Measurements from ENCODE around the gene ENPP3. TPM values are rescaled to one million over a fixed set of nuclear protein-coding genes. Genes with fewer than 3 reads are reported as not detected.
A peak's percentile ranks its signal among the peaks of the same experiment; 100 is the strongest.

Gene ENPP3
- 0.54 TPM for total RNA-seq

DNA sequence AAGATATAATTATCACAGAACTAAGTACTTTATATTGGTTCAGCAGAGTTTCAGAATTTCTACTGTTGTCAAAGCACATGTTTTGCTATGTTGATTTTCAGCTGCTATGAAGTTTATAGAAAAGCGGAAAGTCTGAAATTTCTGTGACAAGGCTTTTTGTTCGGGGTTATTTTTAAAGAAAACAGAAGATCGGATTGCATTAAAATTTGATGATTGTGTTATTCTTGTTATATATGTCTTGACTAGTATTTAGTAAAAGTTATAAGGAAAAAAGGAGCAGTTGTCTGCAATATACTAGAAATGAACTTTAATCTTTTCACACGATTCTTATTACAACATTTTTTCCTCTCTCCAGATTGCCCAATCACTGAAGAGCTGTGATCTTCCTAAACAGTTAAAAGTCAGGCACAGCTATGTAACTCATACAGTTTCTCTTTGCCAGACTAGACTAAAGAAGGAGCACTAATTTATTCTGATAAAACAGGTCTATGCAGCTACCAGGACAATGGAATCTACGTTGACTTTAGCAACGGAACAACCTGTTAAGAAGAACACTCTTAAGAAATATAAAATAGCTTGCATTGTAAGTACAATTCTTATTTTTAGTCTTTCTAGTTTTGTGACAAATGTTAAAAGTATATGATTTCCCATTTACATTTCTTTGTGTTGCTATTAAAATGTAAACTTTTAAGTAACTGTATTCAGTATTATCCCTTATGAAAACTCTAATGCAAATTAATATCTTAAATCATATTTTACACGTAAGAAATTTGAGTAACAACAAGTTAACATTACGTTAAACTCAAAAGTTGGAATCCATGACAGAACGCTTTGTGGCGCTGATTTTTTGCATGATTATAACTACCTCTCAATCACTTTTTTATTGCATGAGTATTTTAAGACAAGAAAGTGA lies at the start of gene ENPP3:
Gene ENPP3 (plus strand): TSS at position 423 of the 913 bp plus-strand sequence. CDS start 83 bp downstream, at position 506.
- no peak for DNase-seq (ENCODE audit: low read depth in 2 of 3, low spot score in 2 of 3)

DNA sequence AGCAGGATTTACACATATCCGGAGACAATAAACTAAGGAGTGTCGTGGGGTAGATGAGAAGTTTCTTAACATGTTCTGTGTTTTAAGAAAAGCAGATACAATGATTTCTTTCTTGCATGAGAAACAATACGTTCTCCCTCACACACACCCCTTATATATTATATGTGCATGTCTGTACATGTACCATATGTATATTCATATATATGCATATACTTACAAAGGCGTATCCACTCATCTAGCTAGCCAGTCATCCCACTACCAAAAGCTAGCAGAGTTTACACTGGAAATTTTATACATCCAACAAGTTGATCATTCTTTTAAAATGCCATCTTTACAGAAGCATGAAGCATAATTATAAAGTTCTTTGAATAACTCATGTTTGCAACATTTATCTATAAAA lies 49.2 kb upstream of the ENPP3 start:
- no peak for DNase-seq (ENCODE audit: low read depth in 2 of 3, low spot score in 2 of 3)

DNA sequence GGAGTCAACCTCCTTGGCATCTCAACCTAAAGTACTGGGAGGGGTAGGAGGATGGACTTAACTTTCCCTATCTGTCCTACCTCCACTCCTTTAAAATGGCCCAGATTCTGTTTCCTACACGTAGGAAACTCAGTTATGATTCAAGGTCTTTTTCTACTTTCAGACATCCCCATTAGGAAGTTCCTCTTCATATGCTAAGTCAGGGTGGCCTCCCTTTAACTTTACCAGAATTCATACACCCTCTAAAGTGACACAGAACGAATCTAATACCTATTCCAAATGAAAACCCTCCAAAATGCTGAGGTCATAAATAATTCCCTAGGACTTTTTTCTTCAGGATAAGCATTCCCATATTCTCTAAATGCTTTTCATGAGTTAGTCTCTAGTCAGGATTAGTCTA lies 48.5 kb upstream of the ENPP3 start:
- DNase-seq (ENCODE audit: low read depth in 2 of 3, low spot score in 2 of 3): no peak

DNA sequence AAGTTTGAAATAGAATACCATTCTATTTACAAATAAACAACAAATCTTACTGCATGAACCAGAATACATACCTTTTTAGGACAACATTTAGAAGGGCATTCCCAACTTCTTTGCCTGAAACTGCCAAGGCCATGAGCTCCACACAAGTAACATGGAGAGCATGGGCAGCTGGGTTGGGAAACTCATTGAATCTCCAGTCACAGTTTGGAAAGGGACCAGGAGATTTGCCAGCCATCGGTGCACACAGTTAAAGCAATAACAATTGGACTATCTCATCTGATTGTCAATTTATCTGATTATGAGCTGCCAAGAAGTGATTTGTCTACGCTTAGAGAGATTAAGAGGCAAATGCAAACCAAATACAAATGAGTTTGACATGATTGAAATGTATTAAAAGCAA lies 44.2 kb upstream of the ENPP3 start:
- no peak for DNase-seq (ENCODE audit: low read depth in 2 of 3, low spot score in 2 of 3)

DNA sequence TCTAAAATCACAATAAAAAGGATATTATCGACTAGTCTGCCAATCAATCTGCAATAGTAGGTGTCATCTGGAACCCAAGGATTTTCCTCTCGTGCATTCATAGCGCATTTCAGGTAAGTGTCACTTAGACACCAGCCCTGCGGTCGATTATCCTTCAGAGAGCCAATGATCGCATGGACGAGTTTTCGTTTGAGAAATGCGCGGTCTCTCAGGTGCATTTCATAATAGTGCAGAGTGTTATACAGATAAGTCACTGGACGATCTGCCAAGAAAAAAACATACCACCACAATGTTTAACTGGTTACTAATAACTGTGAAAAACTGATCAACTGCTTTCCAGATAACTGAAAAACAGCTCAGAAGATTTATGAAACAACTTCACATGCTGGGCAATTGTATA lies 43.0 kb upstream of the ENPP3 start:
- DNase-seq (ENCODE audit: low read depth in 2 of 3, low spot score in 2 of 3): no peak

DNA sequence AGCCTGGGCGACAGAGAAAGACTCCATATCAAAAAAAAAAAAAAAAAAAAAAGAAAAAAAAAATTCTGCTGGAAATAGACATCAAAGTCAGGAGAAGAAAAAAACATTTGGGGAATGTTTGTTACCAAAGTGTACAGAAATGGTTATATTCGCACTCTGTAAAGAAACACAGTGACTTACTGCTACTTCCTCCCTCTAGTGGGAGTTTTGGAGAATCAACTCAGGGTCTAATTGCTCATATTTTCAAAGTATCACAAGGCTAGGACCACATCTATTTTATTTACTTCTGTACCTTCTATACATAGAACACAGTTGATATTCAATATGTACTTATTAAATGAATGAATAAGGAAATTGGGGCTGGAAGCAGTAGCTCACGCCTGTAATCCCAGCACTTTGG lies 39.7 kb upstream of the ENPP3 start:
- DNase-seq (ENCODE audit: low read depth in 2 of 3, low spot score in 2 of 3): peak in 2 of 3 donors; percentile 8 to 26

DNA sequence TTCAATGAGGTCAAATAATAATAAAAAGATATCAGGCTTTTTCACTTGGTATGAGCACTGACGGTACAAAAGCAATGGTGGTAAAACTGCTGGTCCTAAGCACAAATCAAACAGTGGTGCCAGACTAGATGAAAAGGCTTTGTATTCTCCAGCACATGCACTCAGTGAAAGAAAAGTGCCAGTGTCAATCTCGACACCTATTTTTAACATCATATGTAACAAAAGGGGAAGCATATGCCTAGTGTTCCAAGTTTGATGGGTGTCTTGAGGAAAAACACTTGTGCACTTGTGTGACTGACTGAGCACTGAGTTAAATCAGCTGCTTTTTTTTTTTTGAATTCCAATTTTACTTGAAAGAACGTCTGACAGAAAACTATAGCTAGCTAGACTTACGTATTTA lies 36.4 kb upstream of the ENPP3 start:
- DNase-seq (ENCODE audit: low read depth in 2 of 3, low spot score in 2 of 3): no peak

DNA sequence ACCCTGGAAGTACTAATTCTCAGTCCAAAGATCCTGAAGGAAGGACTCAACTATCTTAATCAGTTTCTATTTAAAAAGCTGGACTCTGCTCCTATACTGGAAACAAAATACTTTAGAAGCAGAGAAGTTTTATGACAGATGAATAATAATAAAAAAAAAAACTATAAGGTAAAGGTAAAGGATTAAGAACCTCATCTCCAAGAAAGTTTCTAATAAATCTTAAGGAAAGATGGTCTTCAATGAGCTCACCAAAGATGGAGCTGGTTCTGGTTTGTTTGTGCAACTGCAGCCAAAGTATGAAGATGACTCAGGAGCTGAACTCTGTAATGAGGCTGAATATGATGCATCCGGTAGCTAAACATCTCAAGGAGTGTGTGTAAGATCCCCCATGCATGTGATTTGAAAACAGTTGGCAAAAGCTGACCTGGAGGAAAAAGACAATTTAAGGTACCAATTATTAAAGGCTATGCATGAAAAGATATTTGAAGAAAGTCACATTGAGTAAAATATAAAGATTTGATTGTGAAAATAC lies 34.3 kb upstream of the ENPP3 start:
- DNase-seq (ENCODE audit: low read depth in 2 of 3, low spot score in 2 of 3): no peak

DNA sequence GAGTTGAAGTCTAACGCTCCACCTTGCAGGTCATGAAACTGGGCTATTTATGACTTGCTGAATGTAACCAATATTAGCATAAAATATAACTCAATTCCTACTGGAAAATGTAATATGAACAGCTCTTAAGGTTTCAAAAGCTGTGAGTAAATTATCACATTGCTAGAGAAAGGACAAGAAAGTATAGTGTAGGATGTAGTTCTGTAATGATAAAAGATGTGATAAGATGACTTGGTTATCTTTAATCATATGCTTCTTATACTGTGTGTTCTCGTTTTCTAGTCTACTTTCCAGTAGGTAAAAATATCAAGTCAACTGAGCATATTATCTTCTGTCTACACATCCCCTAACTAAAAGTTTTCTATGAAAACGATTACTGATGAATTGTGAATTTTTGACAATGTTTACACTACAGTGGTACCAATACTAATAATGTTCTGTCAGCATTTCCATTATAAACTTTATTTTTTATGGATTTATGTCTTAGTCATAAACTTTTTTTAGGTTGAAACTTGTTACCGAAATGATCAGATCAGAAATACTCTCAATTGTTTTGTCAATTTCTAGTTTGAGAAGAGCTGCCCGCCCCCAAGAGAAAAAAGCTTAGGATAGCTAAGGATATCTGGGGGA lies 23.7 kb upstream of the ENPP3 start:
- no peak for DNase-seq (ENCODE audit: low read depth in 2 of 3, low spot score in 2 of 3)

DNA sequence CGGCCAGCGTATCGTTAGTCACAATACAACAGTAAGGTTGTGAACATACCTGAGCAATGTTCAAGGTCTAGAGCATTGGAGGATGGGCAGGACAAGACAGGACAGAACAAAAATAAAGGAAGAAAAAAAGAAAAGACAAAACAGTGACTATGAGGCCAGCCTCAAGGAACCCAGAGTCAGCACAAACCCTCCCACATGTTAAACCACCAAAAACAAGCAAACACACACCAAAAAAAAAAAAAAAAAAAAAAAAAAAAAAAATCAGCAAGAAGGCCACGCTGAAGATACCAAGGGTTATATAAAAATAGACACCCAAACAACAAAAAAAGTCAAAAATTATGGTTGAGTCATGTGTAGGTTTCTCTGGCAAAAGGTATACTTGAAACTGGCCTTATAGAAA lies 21.8 kb upstream of the ENPP3 start:
- DNase-seq (ENCODE audit: low read depth in 2 of 3, low spot score in 2 of 3): no peak

DNA sequence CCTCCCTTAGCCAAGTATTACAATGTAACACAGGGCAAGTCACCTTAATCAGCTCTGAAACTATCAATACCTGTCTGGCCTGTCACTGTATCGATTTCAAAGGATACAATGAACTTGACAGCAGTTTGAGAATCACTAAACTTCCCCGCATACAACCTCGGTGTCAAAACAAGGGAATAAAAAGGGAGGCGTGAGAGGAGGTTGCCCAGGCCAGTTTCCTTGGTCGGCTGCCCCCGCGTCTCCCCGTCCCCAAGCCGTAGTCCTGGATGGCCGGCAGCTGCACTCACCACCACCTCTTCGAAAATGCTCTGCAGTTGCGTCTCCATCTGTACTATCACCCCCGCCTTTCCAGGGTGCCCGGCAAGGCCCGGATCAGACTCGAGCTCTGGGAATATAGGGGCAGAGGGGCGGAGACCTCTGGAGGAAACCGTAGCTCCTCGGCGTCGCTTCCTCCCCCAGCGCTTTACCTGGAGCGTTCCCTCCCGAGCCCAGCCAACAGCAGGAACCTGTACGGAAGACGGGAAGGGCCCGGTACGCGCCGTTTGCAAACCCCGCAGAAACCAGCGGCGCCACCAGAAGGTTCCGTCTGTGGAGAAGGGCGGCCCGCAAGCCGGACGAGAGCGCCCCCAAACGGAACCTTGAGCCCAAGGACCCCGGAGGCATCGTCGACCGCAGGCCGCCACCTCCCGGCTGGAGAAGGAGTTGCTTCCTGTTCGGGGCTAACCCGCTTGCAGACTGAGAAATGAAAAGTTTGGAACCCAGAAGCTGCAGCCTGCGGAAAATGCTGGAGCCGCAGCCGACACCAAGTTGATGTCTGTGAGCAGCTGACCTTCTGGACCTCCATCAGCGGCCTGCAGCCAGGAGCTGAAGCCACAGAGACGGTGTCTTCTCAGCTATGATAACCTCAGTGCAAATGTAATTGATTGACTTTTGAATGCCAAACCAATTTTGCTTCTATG lies 9.1 kb upstream of the ENPP3 start, which contains the start of gene MED23:
Gene MED23 (minus strand): TSS at position 519 of the 959 bp plus-strand sequence. CDS start 193 bp downstream, at position 326.
- peak; percentile 92 to 96 (median 95) for DNase-seq (ENCODE audit: low read depth in 2 of 3, low spot score in 2 of 3)

DNA sequence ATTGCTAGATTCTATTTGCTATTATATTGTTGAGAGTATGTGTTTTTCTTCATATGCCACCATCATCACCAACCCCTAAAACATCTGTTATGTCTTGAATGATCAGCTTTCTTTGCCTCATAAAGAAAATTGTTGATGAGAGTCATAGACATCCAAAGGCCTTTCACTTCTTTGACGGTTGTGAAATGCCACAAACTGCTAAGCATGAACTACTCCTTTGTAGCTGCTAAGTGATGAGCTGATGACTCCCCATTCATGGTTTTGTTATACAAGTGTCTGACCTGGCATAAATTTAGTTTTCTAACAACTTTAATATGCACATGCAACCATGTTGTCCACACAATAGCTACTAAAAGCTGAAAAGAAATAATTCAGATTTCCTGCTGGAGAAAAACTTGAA lies 8.4 kb upstream of the ENPP3 start:
- no peak for DNase-seq (ENCODE audit: low read depth in 2 of 3, low spot score in 2 of 3)

DNA sequence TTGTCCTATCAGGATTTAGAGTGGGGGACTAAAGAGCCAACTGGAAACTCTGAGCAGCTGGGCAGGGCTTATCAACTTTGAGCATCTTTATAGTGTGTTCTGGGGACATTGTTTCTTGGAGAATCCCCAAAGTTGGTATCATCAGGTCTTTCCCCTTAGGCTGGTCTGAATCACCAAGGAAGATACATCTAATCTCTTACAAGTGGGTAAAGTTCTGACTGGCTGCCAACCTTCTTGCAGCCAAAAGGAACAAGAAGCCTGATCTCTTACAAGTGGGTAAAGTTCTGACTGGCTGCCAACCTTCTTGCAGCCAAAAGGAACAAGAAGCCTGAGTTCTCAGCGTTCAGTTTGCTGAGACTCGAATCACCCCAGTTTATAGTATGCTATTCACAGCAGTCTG lies 7.5 kb upstream of the ENPP3 start:
- no peak for DNase-seq (ENCODE audit: low read depth in 2 of 3, low spot score in 2 of 3)

DNA sequence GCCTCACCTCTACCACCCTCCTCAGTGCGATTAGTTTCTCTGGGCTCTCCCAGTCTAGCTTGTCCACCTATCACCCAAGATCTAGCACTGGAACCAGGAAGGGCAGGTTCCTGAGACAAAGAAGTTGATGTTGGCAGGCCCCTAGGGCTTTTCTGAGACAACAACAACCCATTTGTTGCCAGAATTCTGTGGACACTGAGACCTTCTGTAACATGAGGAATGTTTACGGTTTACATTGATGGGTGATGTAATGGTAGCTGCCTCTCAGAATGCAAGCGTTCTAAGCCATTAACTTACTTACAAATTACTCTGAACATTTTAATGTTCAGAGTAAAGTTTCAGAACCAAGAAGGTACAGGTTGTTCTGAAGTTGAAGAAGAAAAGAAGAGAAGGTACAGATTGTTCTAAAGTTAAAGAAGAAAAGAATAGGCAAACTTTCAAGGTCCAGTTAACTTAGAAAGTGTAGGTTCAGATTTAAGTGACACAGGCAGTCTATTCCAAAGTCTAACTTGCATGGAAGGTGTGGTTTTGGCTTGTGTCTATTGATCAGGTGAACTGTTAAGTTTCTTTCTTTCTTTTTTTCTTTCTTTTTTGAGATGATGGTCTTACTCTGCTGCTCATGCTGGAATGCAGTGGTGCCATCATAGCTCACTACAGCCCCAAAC lies 5.3 kb upstream of the ENPP3 start:
- DNase-seq (ENCODE audit: low read depth in 2 of 3, low spot score in 2 of 3): no peak

DNA sequence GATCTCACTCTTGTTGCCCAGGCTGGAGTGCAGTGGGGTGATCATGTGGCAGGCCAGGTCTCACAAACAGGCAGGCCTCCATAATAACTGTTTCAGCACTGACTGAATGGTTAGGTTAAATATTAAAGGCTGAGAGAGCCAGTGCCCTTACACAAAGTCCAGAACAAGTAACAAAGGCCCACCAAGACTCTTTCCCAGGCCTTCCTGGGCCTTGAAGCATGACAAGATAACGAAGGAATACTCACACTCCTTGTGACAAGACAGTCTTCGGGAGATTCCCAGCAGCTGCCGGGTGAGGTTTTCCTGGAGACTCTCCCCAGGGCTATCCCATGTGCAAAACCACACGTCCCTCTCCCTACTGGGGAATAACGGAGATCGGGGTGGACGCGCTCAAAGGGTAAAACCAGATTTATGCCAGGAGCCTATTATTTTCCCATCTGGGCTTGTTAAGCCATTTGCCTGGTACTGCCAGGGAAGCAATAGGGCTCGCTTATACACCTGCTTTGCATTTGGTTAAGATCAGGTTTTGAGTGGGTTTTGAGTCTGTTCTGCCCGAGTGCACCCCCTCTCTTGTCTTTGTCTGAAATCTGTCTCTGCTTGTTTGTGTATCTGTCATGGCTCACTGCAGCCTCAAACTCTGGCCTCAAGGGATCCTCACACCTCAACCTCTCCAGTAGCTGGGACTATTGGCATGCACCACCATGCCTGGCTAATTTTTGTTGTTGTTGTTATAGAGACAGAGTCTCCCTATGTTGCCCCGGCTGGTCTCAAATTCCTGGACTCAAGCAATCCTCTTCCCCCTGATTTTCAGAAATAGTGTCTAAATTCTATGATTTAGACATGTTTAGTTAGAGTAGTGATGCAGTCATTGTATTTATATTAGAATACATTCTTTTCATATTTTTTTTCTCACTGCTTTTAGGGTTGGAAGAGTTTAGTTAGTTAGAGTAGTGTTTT lies 1.4 kb upstream of the ENPP3 start:
- no peak for DNase-seq (ENCODE audit: low read depth in 2 of 3, low spot score in 2 of 3)

DNA sequence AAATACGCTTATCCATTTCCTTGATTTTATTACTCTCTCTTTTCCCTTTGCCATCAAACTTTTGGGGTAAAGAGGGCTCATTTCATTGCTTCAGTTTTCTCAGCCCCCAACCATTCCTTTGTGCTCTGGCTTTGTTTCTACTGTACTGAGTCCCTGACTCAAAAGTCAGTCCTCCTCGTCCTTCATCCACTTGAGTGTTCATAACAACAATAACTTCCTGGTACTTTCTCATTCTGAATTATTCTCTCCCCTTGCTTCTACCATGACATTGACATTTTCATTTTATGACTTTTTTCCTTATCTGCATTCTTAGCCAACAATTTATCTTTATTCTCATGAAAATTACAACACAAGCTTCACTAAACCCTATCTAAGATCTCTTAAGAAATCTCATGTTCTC lies 911 bp downstream of the ENPP3 start:
- no peak for DNase-seq (ENCODE audit: low read depth in 2 of 3, low spot score in 2 of 3)

DNA sequence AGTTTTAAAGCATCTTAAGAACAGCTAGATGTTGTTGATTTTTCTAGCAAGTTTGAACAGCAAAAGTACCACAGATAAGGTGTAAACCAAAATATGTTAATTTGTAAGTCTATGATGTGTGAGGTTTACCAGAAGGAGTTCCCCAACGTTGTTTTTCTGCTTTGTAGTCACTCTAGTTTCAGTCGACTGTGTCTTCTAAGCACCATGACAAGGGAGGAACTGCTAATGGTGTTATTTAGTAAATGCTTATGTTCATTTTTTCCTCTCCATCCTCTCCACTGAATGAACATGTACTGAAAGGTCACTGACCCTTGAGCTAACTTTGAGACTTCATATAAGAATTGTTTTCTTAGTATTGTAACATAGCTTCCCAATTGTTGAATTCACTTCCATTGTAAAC lies 3.0 kb downstream of the ENPP3 start:
- DNase-seq (ENCODE audit: low read depth in 2 of 3, low spot score in 2 of 3): no peak

DNA sequence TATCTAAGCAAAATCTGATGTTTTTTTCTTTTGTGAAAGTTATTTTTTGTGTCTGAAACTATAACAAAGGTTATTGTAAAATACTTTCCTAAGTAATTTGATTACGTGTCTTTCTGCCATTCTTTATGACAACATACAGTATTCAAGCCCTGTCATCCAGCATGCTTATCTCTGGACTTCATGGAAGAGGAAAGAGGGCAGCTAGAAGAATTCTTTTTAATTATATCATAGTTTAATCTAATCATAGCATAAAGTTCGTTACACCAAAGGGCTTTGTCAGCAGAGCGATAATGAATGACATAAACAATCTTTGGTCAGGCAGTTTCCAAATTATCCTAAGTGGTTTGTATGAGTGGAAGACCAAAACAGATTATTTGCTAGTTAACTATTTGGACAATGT lies 3.5 kb downstream of the ENPP3 start:
- no peak for DNase-seq (ENCODE audit: low read depth in 2 of 3, low spot score in 2 of 3)

DNA sequence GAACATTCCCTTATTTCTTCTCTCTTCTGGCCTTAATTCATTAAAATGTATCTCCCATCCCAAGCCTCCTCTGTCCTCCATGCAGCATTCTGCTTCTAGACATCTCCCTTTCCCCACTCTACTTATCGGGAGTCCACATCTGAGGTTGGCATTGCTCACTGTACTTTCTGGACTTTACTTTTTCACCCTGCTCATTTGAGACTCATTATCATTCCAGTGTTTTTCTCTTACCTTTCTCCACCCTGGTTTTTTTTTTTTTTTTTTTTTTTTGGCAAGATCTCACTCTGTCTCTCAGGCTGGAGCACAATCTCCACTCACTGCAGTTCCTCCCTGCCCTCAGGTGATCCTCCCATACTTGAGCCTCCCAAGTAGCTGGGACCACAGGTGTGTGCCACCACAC lies 4.5 kb downstream of the ENPP3 start:
- DNase-seq (ENCODE audit: low read depth in 2 of 3, low spot score in 2 of 3): no peak
